ENCODE data around the gene KRTAP3-1.
"Not testable (repeated sequence)": the region's sequence is repeated elsewhere in the genome, so short reads cannot be mapped to it uniquely, and the experiment has no call there.

The KRTAP3-1 gene

GRCh38 chr17:41013606-41014005, 4.7 kb upstream of the KRTAP3-1 start:
- Histone ChIP-seq H3K4me3 (ENCODE audit: low read depth, low read length) (no peak overlapping the region), H3K36me3 (ENCODE audit: control insufficient read depth, insufficient read depth, low read length) (no peaks in the 10 kb centered on the region), H3K9ac (ENCODE audit: low read length) (no peak overlapping the region), H3K27ac (ENCODE audit: low read depth, low read length) (no peak overlapping the region), H3K27me3 (ENCODE audit: control insufficient read depth, insufficient read depth, low read length) (no peaks in the 10 kb centered on the region), H3K4me1 (ENCODE audit: control insufficient read depth, insufficient read depth, low read length) (peaks cover 15% of the 10 kb centered on the region), H3K9me3 (ENCODE audit: control insufficient read depth, insufficient read depth, low read depth, low read length) (no peaks in the 10 kb centered on the region)

- H3K27me3 ChIP-seq (ENCODE audit: control insufficient read depth, insufficient read depth, low read length): no peaks in the 10 kb centered on the region
- no peaks in the 10 kb centered on the region for H3K9me3 ChIP-seq (ENCODE audit: control insufficient read depth, insufficient read depth, low read depth, low read length)
- H3K27ac ChIP-seq (ENCODE audit: low read depth, low read length): no peak overlapping the region
- H3K9ac ChIP-seq (ENCODE audit: low read length): no peak overlapping the region
- H3K36me3 ChIP-seq (ENCODE audit: control insufficient read depth, insufficient read depth, low read length): no peaks in the 10 kb centered on the region
- peaks cover 16% of the 10 kb centered on the region for H3K4me1 ChIP-seq (ENCODE audit: control insufficient read depth, insufficient read depth, low read length)
- H3K4me3 ChIP-seq (ENCODE audit: low read depth, low read length): no peak overlapping the region
These were observed 4.3 kb upstream of the KRTAP3-1 start for GRCh38 chr17:41013181-41013580.

GRCh38 chr17:41012326-41013120, 3.6 kb upstream of the KRTAP3-1 start:
- Histone ChIP-seq H3K4me1 (ENCODE audit: control insufficient read depth, insufficient read depth, low read length) (peaks cover 16% of the 10 kb centered on the region), H3K4me3 (ENCODE audit: low read depth, low read length) (no peak overlapping the region), H3K36me3 (ENCODE audit: control insufficient read depth, insufficient read depth, low read length) (no peaks in the 10 kb centered on the region), H3K27ac (ENCODE audit: low read depth, low read length) (no peak overlapping the region), H3K9me3 (ENCODE audit: control insufficient read depth, insufficient read depth, low read depth, low read length) (no peaks in the 10 kb centered on the region), H3K27me3 (ENCODE audit: control insufficient read depth, insufficient read depth, low read length) (no peaks in the 10 kb centered on the region), H3K9ac (ENCODE audit: low read length) (no peak overlapping the region)

- Histone ChIP-seq H3K36me3 (ENCODE audit: control insufficient read depth, insufficient read depth, low read length) (no peaks in the 10 kb centered on the region), H3K9ac (ENCODE audit: low read length) (no peak overlapping the region), H3K9me3 (ENCODE audit: control insufficient read depth, insufficient read depth, low read depth, low read length) (no peaks in the 10 kb centered on the region), H3K4me1 (ENCODE audit: control insufficient read depth, insufficient read depth, low read length) (peaks cover 16% of the 10 kb centered on the region), H3K27me3 (ENCODE audit: control insufficient read depth, insufficient read depth, low read length) (no peaks in the 10 kb centered on the region), H3K4me3 (ENCODE audit: low read depth, low read length) (no peak overlapping the region), H3K27ac (ENCODE audit: low read depth, low read length) (no peak overlapping the region)
These were observed 1.5 kb upstream of the KRTAP3-1 start for GRCh38 chr17:41010441-41010840.

- no peaks in the 10 kb centered on the region for H3K9me3 ChIP-seq (ENCODE audit: control insufficient read depth, insufficient read depth, low read depth, low read length)
- H3K36me3 ChIP-seq (ENCODE audit: control insufficient read depth, insufficient read depth, low read length): no peaks in the 10 kb centered on the region
- no peaks in the 10 kb centered on the region for H3K27me3 ChIP-seq (ENCODE audit: control insufficient read depth, insufficient read depth, low read length)
- peaks cover 16% of the 10 kb centered on the region for H3K4me1 ChIP-seq (ENCODE audit: control insufficient read depth, insufficient read depth, low read length)
- H3K9ac ChIP-seq (ENCODE audit: low read length): no peak overlapping the region
- no peak overlapping the region for H3K27ac ChIP-seq (ENCODE audit: low read depth, low read length)
- no peak overlapping the region for H3K4me3 ChIP-seq (ENCODE audit: low read depth, low read length)
These were observed 1.0 kb upstream of the KRTAP3-1 start for GRCh38 chr17:41009936-41010335.

- no peak overlapping the region for H3K9ac ChIP-seq (ENCODE audit: low read length)
- H3K9me3 ChIP-seq (ENCODE audit: control insufficient read depth, insufficient read depth, low read depth, low read length): no peaks in the 10 kb centered on the region
- H3K27ac ChIP-seq (ENCODE audit: low read depth, low read length): no peak overlapping the region
- H3K36me3 ChIP-seq (ENCODE audit: control insufficient read depth, insufficient read depth, low read length): no peaks in the 10 kb centered on the region
- no peaks in the 10 kb centered on the region for H3K27me3 ChIP-seq (ENCODE audit: control insufficient read depth, insufficient read depth, low read length)
- no peak overlapping the region for H3K4me3 ChIP-seq (ENCODE audit: low read depth, low read length)
- peaks cover 16% of the 10 kb centered on the region for H3K4me1 ChIP-seq (ENCODE audit: control insufficient read depth, insufficient read depth, low read length)
These were observed 403 bp upstream of the KRTAP3-1 start for GRCh38 chr17:41009301-41009760.

GRCh38 chr17:41004397-41004796, 4.5 kb downstream of the KRTAP3-1 start:
- H3K4me1 ChIP-seq (ENCODE audit: control insufficient read depth, insufficient read depth, low read length): peaks cover 9% of the 10 kb centered on the region
- H3K36me3 ChIP-seq (ENCODE audit: control insufficient read depth, insufficient read depth, low read length): no peaks in the 10 kb centered on the region
- H3K27me3 ChIP-seq (ENCODE audit: control insufficient read depth, insufficient read depth, low read length): no peaks in the 10 kb centered on the region
- H3K4me3 ChIP-seq (ENCODE audit: low read depth, low read length): no peak overlapping the region
- H3K9ac ChIP-seq (ENCODE audit: low read length): no peak overlapping the region
- no peaks in the 10 kb centered on the region for H3K9me3 ChIP-seq (ENCODE audit: control insufficient read depth, insufficient read depth, low read depth, low read length)
- no peak overlapping the region for H3K27ac ChIP-seq (ENCODE audit: low read depth, low read length)

GRCh38 chr17:41003926-41004325, 5.0 kb downstream of the KRTAP3-1 start:
- no peaks in the 10 kb centered on the region for H3K27me3 ChIP-seq (ENCODE audit: control insufficient read depth, insufficient read depth, low read length)
- peaks cover 4% of the 10 kb centered on the region for H3K4me1 ChIP-seq (ENCODE audit: control insufficient read depth, insufficient read depth, low read length)
- H3K36me3 ChIP-seq (ENCODE audit: control insufficient read depth, insufficient read depth, low read length): no peaks in the 10 kb centered on the region
- H3K9me3 ChIP-seq (ENCODE audit: control insufficient read depth, insufficient read depth, low read depth, low read length): no peaks in the 10 kb centered on the region
- no peak overlapping the region for H3K27ac ChIP-seq (ENCODE audit: low read depth, low read length)
- no peak overlapping the region for H3K9ac ChIP-seq (ENCODE audit: low read length)
- H3K4me3 ChIP-seq (ENCODE audit: low read depth, low read length): no peak overlapping the region

GRCh38 chr17:41002814-41003213, 6.1 kb downstream of the KRTAP3-1 start:
- Histone ChIP-seq H3K27me3 (ENCODE audit: control insufficient read depth, insufficient read depth, low read length) (no peaks in the 10 kb centered on the region), H3K9ac (ENCODE audit: low read length) (no peak overlapping the region), H3K4me1 (ENCODE audit: control insufficient read depth, insufficient read depth, low read length) (no peaks in the 10 kb centered on the region), H3K9me3 (ENCODE audit: control insufficient read depth, insufficient read depth, low read depth, low read length) (no peaks in the 10 kb centered on the region), H3K4me3 (ENCODE audit: low read depth, low read length) (no peak overlapping the region), H3K27ac (ENCODE audit: low read depth, low read length) (no peak overlapping the region), H3K36me3 (ENCODE audit: control insufficient read depth, insufficient read depth, low read length) (no peaks in the 10 kb centered on the region)

- H3K27me3 ChIP-seq (ENCODE audit: control insufficient read depth, insufficient read depth, low read length): no peaks in the 10 kb centered on the region
- H3K27ac ChIP-seq (ENCODE audit: low read depth, low read length): no peak overlapping the region
- no peak overlapping the region for H3K4me3 ChIP-seq (ENCODE audit: low read depth, low read length)
- no peaks in the 10 kb centered on the region for H3K9me3 ChIP-seq (ENCODE audit: control insufficient read depth, insufficient read depth, low read depth, low read length)
- H3K36me3 ChIP-seq (ENCODE audit: control insufficient read depth, insufficient read depth, low read length): no peaks in the 10 kb centered on the region
- H3K9ac ChIP-seq (ENCODE audit: low read length): no peak overlapping the region
- no peaks in the 10 kb centered on the region for H3K4me1 ChIP-seq (ENCODE audit: control insufficient read depth, insufficient read depth, low read length)
These were observed 7.1 kb downstream of the KRTAP3-1 start for GRCh38 chr17:41001795-41002194.

- not testable (repeated sequence) for H3K9ac ChIP-seq (ENCODE audit: low read length); H3K9me3 ChIP-seq (ENCODE audit: control insufficient read depth, insufficient read depth, low read depth, low read length); H3K27ac ChIP-seq (ENCODE audit: low read depth, low read length); H3K4me3 ChIP-seq (ENCODE audit: low read depth, low read length); H3K36me3 ChIP-seq (ENCODE audit: control insufficient read depth, insufficient read depth, low read length); H3K4me1 ChIP-seq (ENCODE audit: control insufficient read depth, insufficient read depth, low read length); H3K27me3 ChIP-seq (ENCODE audit: control insufficient read depth, insufficient read depth, low read length)
These were observed 9.4 kb downstream of the KRTAP3-1 start, which contains the start of gene KRTAP3-2 for GRCh38 chr17:40999563-40999962. Gene KRTAP3-2 (minus strand): TSS chr17:40999906. CDS start chr17:40999853, 53 bp downstream.
